ENCODE results near the gene WDFY2.

Gene WDFY2

DNA sequence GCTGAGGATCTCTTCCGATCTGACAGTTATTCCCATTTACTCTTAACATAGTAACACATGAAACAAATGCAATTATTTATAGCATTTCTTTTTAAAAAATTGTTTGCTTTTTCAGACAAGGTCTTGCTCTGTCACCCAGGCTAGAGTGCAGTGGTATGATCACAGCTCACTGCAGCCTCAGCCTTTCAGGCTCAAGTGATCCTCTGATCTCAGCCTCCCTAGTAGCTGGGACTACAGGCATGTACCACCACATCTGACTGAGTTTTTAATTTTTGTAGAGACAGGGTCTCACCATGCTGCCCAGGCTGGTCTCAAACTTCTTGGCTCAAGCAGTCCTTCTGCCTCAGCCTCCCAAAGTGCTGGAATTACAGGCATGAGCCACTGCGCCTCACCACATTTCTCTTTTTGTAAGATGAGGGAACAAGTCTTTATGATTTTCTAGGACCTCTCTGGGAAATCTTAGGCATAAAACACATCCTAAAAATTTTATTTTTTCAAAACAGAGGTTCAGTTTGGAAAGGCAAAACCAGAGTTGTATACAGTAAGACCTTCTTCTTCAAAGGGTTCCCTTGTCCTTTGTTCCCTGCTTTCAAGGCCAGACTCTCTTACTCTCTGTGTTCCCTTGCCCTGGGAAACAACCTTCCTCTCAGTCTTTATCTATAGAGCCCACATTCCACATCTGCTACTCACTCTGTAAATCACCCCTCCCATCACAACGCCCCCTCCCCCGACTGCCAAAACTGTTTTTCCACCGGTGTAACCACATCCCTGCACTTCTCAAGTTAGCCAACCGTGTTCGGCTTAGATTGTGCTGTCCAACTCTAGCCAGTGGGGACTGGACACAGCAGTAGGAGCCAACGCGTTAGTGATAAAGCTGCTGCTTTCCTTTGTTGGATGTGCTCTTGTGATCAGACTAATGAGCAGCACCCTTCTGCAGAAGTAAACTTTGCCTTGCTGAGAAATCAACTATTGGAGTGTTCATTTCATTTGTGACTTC, 163.5 kb downstream of the WDFY2 start:
- H3K4me3 ChIP-seq (ENCODE audit: low read depth, low read length), result no peak overlapping the region
- TF ChIP-seq, protein P1, sequence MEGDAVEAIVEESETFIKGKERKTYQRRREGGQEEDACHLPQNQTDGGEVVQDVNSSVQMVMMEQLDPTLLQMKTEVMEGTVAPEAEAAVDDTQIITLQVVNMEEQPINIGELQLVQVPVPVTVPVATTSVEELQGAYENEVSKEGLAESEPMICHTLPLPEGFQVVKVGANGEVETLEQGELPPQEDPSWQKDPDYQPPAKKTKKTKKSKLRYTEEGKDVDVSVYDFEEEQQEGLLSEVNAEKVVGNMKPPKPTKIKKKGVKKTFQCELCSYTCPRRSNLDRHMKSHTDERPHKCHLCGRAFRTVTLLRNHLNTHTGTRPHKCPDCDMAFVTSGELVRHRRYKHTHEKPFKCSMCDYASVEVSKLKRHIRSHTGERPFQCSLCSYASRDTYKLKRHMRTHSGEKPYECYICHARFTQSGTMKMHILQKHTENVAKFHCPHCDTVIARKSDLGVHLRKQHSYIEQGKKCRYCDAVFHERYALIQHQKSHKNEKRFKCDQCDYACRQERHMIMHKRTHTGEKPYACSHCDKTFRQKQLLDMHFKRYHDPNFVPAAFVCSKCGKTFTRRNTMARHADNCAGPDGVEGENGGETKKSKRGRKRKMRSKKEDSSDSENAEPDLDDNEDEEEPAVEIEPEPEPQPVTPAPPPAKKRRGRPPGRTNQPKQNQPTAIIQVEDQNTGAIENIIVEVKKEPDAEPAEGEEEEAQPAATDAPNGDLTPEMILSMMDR (IDR thresholded peaks at IDR 0.05; ENCODE audit: low read depth, low read length), result no peak

DNA sequence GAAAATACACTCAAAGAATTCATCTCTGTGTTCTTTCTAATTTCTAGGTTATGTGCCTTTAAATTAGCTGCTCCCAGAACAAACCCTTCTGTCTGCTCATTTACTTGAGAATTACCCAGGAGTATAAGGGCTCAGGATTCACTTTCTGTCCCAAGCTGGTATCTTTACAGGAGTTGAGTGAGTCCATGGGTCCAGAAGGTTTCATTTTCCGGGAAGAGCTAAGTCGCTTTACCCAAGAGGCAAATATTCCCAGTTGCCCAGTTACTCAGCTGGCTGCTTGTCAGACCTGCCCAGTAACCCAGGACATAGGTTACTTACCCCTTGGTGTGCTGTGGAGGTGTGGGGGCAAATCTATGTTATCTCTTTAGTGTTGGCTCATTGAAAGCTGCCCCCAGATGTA, 172.4 kb downstream of the WDFY2 start:
- TF ChIP-seq, protein P1 (IDR thresholded peaks at IDR 0.05; ENCODE audit: low read depth, low read length), result no peak
- H3K4me3 ChIP-seq (ENCODE audit: low read depth, low read length), result no peak overlapping the region

DNA sequence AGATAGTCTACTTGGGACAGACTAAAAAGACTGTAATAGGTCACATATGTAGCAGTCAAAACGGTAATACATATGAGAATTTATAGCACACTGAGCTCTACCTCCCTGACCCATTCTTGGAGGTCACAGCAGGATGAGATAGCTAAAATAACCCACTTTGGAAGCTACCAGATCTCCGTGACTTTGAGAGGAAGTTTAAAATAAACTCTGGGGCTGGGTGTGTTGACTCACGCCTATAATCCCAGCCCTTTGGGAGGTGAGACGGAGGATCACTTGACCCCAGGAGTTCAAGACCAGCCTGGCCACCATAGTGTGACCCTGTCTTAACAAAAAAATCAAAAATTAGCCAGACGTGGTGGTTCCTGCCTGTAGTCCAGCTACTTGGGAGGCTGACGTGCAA, 174.4 kb downstream of the WDFY2 start:
- TF ChIP-seq, protein P1 (IDR thresholded peaks at IDR 0.05; ENCODE audit: low read depth, low read length), result no peak
- H3K4me3 ChIP-seq (ENCODE audit: low read depth, low read length), result no peak overlapping the region

DNA sequence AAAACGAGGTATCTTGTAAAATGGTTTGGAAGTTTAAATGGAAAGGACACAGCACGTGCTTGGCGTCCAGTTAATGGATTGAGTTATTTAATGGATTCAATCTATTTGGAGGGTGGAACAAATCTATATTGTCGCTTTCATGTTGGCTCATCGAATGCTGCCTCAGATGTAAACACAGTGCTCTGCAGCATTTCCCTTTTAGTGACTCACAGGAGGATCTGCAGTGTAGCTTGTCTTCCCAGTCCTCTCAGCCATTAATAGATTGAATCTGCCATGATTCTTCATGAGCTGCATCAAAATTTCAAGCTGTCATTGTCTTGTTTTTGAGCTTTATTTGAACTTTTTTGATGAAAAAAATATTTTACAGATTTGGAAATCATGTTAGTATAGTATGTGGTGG, 175.0 kb downstream of the WDFY2 start:
- TF ChIP-seq, protein P1 (IDR thresholded peaks at IDR 0.05; ENCODE audit: low read depth, low read length), result no peak
- no peak overlapping the region for H3K4me3 ChIP-seq (ENCODE audit: low read depth, low read length)

DNA sequence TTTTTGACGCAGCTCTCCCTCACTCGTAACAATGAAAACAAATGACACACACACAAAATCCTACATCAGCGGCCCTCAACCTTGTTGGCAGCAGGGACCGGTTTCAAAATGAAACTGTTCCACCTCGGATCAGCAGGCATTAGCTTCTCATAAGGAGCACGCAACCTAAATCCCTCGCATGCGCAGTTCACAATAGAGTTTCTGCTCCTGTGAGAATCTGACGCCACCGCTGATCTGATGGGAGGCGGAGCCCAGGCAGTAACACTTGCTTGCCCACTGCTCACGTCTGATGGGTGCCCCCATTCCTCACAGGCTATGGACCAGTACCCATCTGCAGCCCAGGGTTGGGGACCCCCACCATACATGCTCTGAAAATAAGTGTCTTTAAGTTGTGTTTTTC, 176.3 kb downstream of the WDFY2 start:
- no peak overlapping the region for H3K4me3 ChIP-seq (ENCODE audit: low read depth, low read length)
- TF ChIP-seq, protein P1 (IDR thresholded peaks at IDR 0.05; ENCODE audit: low read depth, low read length), result no peak

DNA sequence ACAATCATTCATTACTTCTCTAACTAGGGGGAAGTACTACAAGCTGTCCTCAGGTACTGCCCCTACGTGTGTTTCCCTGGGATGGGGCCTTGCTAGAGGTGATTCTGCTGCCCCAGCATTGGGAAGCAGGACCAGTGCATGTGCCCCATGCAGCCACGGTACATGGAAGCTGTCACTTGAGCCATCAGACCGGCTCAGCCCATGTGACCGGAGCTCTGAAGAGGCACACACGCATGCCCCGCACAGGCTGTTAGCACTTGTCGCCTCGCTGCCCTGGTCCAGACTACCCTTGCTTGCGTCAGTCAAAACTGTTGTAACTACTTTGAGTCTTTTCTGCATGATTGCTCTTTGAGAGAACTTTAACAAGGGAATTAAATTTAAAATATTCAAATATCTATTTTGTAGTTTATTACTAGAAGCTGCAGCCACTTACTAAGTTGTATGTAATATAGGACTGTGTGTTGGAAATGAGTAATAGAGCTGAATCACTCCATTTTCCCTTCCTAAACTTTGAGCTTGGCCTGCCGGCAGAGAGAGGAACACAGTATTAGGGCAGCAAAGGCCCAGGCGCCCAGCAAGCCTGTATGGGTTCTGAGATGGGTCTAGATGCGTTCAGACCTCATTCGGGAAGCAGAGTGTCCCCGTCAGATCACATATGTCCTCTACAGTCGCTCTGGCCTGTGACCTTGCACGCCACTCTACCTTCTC, 177.5 kb downstream of the WDFY2 start:
- TF ChIP-seq, protein P1 (IDR thresholded peaks at IDR 0.05; ENCODE audit: low read depth, low read length), result no peak
- H3K4me3 ChIP-seq (ENCODE audit: low read depth, low read length), result no peak overlapping the region

DNA sequence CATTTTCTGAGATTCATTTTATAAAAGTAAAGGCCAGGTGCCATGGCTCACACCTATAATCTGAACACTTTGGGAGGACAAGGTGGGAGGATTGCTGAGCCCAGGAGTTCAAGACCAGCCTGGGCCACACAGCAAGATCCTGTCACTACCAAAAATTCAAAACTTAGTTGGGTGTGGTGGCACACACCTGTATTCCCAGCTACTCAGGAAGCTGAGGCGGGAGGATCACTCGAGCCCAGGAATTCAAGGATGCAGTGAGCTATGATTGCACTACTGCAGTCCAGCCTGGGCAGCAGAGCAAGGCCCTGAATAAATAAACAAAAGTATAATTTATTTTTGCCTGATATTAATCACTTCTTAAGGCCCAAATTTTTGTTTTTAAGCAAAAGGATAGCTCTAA, 179.2 kb downstream of the WDFY2 start:
- TF ChIP-seq, protein P1 (IDR thresholded peaks at IDR 0.05; ENCODE audit: low read depth, low read length), result no peak
- no peak overlapping the region for H3K4me3 ChIP-seq (ENCODE audit: low read depth, low read length)
